ENCODE measurements around the gene OTOR.

Gene OTOR

GRCh38 chr20:16748308-16748900 lies at the start of gene OTOR:
OTOR (plus strand) TSS chr20:16748358; CDS start chr20:16748402, 44 bp downstream.
- no peak for DNase-seq (ENCODE audit: low read depth in 1 of 2, low spot score in 1 of 2)
- in situ Hi-C loops (cut with HindIII; ENCODE audit: low pct_unique_long_range_greater_than_20kb, low sequenced_read_pairs), result no loop called here
- no peak for TF ChIP-seq JUND (IDR thresholded peaks at IDR 0.05; ENCODE audit: low read depth)

DNA sequence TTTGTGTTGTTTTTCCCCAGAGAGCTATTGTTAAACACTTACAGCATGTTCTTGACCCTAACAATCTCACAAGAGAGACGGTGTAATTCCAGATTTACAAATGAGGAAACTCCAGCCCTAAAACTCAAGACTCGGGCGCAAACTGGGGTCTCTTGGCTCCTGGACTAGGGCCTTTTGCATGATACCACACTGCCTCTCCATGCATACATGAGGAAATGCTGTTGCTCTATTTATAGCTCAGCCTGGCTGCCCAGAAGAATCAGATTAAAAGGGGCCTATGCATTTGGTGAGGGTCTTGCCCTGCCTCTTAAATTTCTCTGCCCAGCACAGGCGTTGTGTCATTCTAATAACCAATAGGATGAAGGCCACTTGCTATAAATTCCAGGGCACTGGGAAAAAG lies 48.9 kb upstream of the OTOR start:
- in situ Hi-C loops (cut with HindIII; ENCODE audit: low pct_unique_long_range_greater_than_20kb, low sequenced_read_pairs), result no loop called here
- no peak for TF ChIP-seq JUND (IDR thresholded peaks at IDR 0.05; ENCODE audit: low read depth)
- DNase-seq (ENCODE audit: low read depth in 1 of 2, low spot score in 1 of 2), result no peak

DNA sequence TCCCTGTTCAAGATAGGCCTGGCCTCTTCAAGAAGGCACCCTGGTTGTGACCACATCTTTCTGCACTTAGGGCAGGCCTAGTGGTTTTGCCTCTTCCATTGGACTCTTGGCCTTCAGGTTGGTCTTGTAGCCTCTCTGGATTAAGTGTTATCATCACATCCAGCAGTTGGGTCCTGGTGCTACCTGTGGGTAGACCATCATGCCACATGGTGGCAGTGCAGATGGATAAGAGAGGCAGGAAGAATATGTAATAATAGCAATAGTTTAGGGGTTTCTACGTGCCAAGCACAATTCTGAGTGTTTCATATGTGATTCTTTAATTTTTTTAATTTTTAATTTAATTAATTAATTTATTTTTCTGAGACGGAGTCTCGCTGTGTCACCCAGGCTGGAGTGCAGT lies 46.9 kb upstream of the OTOR start:
- in situ Hi-C loops (cut with HindIII; ENCODE audit: low pct_unique_long_range_greater_than_20kb, low sequenced_read_pairs), result no loop called here
- no peak for TF ChIP-seq JUND (IDR thresholded peaks at IDR 0.05; ENCODE audit: low read depth)
- peak; percentile 16 to 76 for DNase-seq (ENCODE audit: low read depth in 1 of 2, low spot score in 1 of 2)

GRCh38 chr20:16703570-16703969 lies 44.6 kb upstream of the OTOR start:
- in situ Hi-C loops (cut with HindIII; ENCODE audit: low pct_unique_long_range_greater_than_20kb, low sequenced_read_pairs), result no loop called here
- no peak for DNase-seq (ENCODE audit: low read depth in 1 of 2, low spot score in 1 of 2)

GRCh38 chr20:16707674-16708073 lies 40.5 kb upstream of the OTOR start:
- in situ Hi-C loops (cut with HindIII; ENCODE audit: low pct_unique_long_range_greater_than_20kb, low sequenced_read_pairs), result no loop called here
- DNase-seq (ENCODE audit: low read depth in 1 of 2, low spot score in 1 of 2), result no peak
- TF ChIP-seq JUND (IDR thresholded peaks at IDR 0.05; ENCODE audit: low read depth), result no peak

More at GRCh38 chr20:16703570-16703969, 44.6 kb upstream of the OTOR start:
- no peak for TF ChIP-seq JUND (IDR thresholded peaks at IDR 0.05; ENCODE audit: low read depth)

GRCh38 chr20:16708602-16709001 lies 39.6 kb upstream of the OTOR start:
- in situ Hi-C loops (cut with HindIII; ENCODE audit: low pct_unique_long_range_greater_than_20kb, low sequenced_read_pairs), result no loop called here
- DNase-seq (ENCODE audit: low read depth in 1 of 2, low spot score in 1 of 2), result peak in 1 of 2 experiments; percentile 20
- no peak for TF ChIP-seq JUND (IDR thresholded peaks at IDR 0.05; ENCODE audit: low read depth)

DNA sequence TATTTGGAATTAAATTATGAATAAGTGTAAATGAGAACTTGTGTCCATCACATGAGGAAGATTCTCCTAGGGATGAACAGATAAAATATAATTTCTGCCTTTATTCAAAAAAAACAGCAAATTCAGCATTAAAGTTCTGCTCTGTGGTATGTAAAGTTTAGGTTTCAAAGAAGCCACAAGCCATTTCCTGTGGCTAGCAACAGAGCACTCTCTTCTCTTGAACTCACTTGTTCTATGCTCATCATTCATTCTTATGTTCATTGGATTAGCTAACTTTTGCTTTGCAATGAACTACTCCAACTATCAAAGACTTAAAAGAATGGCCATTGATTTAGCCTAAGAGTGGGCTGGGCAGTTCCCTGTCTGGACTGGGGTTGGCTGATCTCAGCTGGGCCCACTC lies 39.1 kb upstream of the OTOR start:
- no peak for DNase-seq (ENCODE audit: low read depth in 1 of 2, low spot score in 1 of 2)
- TF ChIP-seq JUND (IDR thresholded peaks at IDR 0.05; ENCODE audit: low read depth), result no peak
- in situ Hi-C loops (cut with HindIII; ENCODE audit: low pct_unique_long_range_greater_than_20kb, low sequenced_read_pairs), result no loop called here

- in situ Hi-C loops (cut with HindIII; ENCODE audit: low pct_unique_long_range_greater_than_20kb, low sequenced_read_pairs), result no loop called here
- DNase-seq (ENCODE audit: low read depth in 1 of 2, low spot score in 1 of 2), result no peak
- TF ChIP-seq JUND (IDR thresholded peaks at IDR 0.05; ENCODE audit: low read depth), result no peak
These were observed 37.4 kb upstream of the OTOR start for GRCh38 chr20:16710781-16711180.

DNA sequence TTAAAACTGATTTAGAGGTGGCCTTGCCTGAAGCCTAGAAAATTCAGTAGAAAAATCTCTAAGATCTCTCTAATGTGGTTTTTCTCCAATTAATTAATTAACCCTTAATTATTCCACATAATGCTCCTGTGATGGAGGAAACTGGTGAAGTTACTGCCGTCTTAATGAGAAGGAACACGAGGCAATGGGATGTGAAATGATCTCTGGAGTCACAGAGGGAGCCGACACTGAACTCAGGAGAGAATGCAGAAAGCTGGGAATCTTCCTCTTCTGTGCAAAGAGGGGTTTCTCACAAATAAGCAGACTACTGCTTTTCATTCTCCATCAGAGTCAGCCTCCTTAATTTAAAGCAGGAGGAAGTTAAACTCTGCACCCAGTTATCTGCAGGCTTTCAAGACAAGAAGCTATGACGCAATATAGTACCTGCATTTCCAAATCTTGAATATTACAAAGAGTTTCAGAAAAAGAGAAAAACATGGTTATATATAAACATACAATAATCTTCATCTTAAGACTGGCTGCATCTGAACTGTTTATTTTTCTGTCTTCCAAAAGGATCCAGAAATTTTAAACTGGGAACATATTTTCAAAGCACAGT lies 36.4 kb upstream of the OTOR start:
- in situ Hi-C loops (cut with HindIII; ENCODE audit: low pct_unique_long_range_greater_than_20kb, low sequenced_read_pairs), result no loop called here

GRCh38 chr20:16712511-16712947 lies 35.6 kb upstream of the OTOR start:
- in situ Hi-C loops (cut with HindIII; ENCODE audit: low pct_unique_long_range_greater_than_20kb, low sequenced_read_pairs), result no loop called here
- no peak for TF ChIP-seq JUND (IDR thresholded peaks at IDR 0.05; ENCODE audit: low read depth)
- no peak for DNase-seq (ENCODE audit: low read depth in 1 of 2, low spot score in 1 of 2)

More for the DNA sequence above, 36.4 kb upstream of the OTOR start:
- TF ChIP-seq JUND (IDR thresholded peaks at IDR 0.05; ENCODE audit: low read depth), result no peak
- DNase-seq (ENCODE audit: low read depth in 1 of 2, low spot score in 1 of 2), result no peak

DNA sequence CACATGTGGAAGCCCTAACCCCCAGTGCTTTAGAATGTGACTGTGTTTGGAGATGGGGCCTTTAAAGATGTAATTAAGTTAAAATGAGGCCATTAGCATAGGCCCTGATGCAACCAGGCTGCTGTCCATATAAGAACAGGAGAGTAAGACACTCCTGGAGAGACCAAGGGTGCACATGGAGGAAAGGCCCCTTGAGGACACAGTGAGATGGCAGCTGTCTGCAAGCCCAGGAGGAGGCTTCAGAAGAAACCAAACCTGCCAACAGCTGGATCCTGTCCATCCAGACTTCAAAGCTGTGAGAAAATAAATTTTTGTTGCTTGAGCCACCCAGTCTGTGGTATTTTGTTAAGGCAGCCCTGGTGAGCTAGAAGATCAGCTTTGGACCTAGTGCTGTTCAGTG lies 35.1 kb upstream of the OTOR start:
- no peak for DNase-seq (ENCODE audit: low read depth in 1 of 2, low spot score in 1 of 2)
- no peak for TF ChIP-seq JUND (IDR thresholded peaks at IDR 0.05; ENCODE audit: low read depth)
- in situ Hi-C loops (cut with HindIII; ENCODE audit: low pct_unique_long_range_greater_than_20kb, low sequenced_read_pairs), result no loop called here

DNA sequence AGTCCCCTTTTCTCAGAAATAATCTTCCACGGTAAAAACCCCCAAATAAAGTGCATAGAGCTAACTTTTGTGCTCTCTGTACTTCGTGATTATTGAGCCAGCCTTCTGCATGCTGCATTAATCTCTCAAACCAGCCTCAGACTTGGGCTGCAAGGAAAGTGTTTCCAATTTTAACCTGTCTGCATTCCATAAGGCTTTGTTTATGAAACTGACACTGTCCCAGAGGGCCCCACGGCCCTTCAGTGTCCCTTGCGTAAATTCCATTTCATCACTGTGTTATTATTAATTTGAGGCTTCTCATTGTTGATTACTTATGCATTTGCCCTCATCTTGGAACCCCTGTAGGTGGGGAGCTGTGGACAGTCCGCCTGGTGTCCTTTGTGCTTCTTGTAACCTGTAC lies 33.9 kb upstream of the OTOR start:
- no peak for DNase-seq (ENCODE audit: low read depth in 1 of 2, low spot score in 1 of 2)
- no peak for TF ChIP-seq JUND (IDR thresholded peaks at IDR 0.05; ENCODE audit: low read depth)
- in situ Hi-C loops (cut with HindIII; ENCODE audit: low pct_unique_long_range_greater_than_20kb, low sequenced_read_pairs), result no loop called here

GRCh38 chr20:16714751-16715150 lies 33.4 kb upstream of the OTOR start:
- TF ChIP-seq JUND (IDR thresholded peaks at IDR 0.05; ENCODE audit: low read depth), result no peak
- in situ Hi-C loops (cut with HindIII; ENCODE audit: low pct_unique_long_range_greater_than_20kb, low sequenced_read_pairs), result no loop called here
- DNase-seq (ENCODE audit: low read depth in 1 of 2, low spot score in 1 of 2), result no peak

- in situ Hi-C loops (cut with HindIII; ENCODE audit: low pct_unique_long_range_greater_than_20kb, low sequenced_read_pairs), result no loop called here
- TF ChIP-seq JUND (IDR thresholded peaks at IDR 0.05; ENCODE audit: low read depth), result no peak
- no peak for DNase-seq (ENCODE audit: low read depth in 1 of 2, low spot score in 1 of 2)
These were observed 28.7 kb upstream of the OTOR start for GRCh38 chr20:16719421-16719820.

All from T47D (cell line).